ENCODE results near the gene CASZ1.

The CASZ1 gene

GRCh38 chr1:10723317-10723716 is 73.1 kb downstream of the CASZ1 start:
- no peak for DNase-seq

DNA sequence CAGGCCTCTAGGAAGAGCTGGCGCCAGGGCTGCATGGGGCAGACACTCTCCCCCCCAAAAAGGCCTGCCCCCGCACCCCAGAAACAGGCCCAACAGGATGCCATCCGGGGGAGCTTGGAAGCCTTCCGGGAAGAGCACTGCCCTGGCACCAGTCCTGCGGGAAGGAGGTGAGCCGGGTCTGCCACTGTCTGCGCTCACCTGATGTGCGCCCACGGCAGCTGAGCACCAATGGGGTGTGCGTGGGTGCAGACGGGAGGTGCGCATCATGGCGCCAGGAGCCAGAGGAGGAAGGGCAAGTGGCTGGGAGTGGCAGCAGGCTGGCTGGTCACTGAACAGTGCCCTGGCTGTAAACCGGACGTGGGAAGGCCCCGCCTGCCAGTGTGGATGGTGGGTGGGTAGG is 73.6 kb downstream of the CASZ1 start:
- DNase-seq: no peak

DNA sequence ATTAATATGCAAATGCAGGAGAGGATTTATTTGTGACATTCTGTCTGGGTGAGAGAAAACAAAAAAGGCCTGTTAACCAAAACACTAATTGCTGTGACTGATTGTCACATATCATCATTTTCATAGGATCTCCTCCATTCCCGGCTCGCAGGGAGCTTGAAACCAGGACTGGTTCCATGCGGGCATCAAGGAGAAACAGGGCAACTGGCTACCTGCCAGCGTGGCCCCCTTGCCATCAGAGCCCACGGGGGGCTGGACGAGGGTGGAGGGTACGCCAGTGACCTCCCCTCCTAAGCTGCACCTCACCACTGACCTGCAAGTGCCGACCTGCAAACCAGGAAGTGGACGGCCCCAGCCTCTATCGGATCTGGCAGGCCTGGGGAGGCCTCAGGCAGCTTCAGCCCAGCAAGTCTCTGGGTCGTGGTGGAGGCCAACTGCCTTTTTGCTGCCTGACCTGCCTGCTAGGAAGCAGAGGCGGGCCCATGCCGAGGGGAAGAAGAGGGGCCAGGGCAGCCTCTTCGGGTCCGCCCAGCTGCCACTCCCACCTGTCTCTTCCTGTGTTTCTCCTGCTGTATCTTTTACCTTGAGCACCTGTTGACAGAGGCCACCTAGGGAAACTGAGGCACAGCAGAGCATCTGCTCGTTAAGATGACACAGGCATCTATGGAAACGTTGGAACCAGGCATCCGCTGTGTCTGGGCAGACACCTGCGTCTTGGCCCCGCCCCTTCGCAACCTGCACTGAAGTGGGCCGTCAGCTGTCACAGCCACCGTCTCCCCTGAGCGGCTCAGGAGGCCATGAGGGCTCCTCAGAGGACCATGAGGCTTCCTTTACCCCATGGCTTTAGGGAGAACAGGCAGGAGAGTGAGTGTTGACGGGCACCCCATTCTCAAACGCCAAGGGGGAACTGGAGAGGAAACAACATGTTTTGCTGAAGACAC is 74.8 kb downstream of the CASZ1 start:
- DNase-seq: no peak

- no peak for DNase-seq
Observed at GRCh38 chr1:10720635-10721034, 75.8 kb downstream of the CASZ1 start.

DNA sequence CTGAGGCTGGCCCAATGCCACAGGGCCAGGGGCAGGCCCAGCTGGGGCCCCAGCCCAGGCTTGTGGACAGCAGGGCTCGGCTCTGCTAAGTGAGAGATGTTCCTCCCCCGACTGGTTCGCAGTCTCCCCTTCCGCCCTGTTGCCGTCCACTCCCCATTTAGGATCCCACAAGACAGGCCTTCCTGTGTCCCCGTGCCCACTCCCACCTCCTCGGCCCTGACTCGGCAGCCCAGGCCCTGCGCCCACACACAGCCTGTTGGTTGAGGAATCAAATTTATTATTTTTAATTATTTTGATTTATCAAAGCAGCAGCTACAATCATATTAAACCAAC is 78.4 kb downstream of the CASZ1 start:
- DNase-seq: no peak

DNA sequence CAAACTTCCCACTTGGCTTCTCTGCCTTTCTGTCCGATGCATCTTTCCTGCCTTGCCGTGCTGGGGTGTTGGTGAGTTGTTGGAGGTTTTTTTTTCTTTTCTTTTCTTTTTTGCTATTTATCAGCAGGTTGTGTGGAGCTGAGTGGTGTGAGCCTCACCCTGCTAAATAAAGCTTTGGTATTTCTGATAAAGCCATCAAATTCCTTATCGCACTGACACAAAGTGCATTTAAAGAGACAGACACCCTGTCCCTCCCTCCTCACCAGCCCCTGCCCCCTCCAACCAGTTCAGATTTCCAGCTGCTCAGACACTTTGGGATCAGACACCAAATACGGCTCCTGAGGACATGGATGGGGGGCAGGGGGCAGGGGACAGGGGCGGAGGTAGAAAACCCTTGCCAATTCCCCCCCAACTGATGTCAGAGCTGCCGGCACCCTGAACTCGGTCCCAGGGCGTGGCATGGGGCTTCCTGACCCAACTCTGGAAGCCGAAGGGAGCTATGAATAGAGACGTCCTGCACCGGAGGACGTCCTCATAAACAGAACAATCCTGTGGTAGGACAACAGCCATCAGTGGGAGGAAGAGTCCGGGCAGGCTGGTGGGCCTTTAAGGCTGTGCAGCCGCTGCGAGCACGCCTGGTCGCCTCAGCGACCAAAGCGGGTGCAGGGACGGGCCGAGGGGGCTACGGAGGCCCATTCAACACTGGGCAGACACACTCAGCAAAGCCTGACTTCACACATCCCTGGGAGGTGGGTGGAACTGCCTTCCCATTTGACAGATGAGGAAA is 79.0 kb downstream of the CASZ1 start:
- DNase-seq: no peak

DNA sequence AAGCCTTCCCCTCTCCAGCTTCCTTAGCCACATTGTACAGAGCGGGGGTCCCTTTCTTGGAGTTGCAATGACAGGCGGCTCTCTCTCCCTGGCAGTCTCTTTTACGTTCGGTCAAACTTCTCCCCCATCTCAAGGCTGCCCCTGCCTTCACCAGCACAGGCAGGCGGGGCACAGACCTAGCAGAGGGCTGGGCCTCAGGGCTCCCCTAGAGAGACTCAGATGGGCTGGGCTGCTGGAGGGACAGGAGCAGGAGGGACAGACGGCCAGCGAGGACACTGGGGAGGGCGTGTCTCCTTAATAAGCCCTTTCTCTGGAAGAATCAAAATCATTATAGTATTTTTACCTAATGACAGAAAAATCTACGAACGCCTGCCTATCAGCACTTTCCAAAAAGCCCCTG is 79.6 kb downstream of the CASZ1 start:
- no peak for DNase-seq

DNA sequence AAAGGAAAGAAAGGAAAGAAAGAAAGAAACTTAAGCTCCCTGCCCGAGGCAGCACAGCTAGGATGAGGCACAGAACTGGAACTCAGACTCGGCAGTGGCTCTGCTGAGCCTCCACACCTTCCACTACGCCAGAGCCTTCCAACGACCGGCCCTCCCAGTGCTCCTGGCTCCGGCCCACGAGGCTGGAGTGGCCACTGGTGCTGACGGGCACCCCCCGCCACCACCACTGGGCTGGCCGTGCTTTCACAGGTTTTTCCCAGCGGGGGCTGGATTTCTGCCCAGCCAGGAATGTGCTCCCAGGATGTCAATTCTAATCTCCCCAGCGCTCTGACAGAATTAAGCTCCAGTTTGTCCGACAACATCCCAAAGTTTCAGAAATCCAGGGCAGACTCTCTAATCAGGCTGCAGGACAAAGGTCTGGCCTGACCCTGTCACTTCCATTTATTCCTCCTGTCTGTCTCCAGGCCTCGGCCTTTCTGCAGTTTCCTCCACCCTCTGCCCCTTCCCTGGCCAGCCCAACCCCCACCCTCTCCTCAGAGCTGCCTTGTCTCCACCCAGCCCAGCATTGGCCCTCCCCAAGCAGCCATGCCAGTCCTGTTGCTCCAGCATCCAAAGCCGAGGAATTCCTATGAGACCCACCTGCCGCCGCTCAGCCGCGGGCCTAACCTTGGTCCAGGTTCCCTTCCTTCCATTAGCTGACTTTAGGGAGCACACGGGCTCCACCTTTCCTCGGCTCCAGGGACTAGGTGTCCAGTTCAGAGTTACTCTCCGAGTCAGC is 81.9 kb downstream of the CASZ1 start:
- no peak for DNase-seq

- DNase-seq: no peak
Observed at GRCh38 chr1:10713614-10714013, 82.8 kb downstream of the CASZ1 start.

- no peak for DNase-seq
Observed at GRCh38 chr1:10712568-10713362, 83.7 kb downstream of the CASZ1 start.

GRCh38 chr1:10710489-10710888 is 86.0 kb downstream of the CASZ1 start:
- DNase-seq: no peak

- DNase-seq: no peak
Observed at GRCh38 chr1:10709646-10710045, 86.8 kb downstream of the CASZ1 start.

- no peak for DNase-seq
Observed at GRCh38 chr1:10709165-10709564, 87.3 kb downstream of the CASZ1 start.

- DNase-seq: no peak
Observed at GRCh38 chr1:10708757-10709156, 87.7 kb downstream of the CASZ1 start.

DNA sequence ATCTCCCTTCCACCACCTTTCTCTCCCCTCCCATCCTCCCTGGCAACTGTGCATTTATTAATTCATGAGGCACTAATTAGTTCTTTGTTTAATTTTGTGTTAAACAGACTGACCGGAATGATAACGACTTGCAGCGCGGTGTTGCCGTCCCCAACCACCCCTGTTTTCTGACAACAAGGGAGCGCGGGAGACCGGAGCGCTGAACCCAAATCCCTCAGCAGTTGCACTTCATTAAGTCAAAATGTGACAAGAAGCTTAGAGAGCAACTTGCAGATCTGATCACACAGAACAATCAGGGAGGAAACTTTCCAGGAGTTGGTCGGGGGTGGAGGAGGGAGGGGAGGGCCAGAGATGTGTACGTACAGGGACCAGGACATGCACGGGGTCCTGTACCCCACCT is 89.2 kb downstream of the CASZ1 start:
- no peak for DNase-seq

DNA sequence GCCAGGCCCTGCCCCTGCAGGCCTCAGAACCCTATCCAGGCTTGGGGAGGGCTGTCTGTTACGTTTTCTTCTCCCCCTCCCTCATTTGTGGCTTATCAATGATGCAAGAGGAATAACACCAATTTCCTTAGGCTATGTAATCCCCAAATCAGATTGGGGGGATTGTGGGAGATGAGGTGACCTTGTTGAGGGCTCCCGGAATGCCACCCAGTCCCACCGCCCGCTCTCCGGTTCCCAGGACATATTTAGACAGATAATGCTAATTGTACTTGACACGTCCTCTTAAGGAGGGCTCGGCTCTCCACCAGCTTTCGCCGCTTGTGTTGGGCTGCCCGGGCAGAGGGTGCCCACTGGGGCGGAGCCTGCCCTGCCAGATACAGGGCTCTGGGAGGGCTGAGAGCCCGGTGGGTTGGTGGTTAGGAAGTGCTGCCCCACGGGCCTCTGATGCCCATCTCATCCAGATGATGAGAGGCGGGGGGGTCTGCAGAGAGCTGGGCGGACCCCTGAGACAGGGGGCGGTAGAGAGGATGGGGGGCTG is 90.0 kb downstream of the CASZ1 start:
- DNase-seq: no peak

GRCh38 chr1:10705953-10706352 is 90.5 kb downstream of the CASZ1 start:
- DNase-seq: no peak

DNA sequence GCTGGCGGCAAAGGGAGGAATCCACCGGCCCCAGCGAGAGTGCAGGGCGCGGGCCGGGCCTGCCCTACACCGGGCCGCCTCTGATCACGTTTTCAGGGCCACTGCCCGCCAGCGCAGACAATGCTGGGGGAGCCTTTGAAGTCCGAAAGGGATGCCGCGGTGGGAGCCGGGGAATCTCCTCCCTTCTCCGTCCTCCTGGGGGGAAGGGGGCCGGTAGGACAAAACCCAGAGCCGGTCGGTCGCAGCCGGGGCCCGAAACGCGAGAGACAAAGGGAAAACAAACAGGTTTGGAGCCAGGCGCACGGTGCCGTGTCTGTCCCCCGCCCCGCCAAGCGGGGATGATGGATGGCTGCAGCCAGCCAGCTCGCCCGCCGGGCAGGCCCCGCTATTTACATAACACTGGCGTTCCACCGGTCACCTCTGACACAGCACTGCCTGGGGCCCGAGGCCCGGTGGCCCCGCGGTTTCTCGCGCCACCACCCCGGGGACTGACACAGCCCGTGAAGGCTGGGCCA is 92.0 kb downstream of the CASZ1 start:
- DNase-seq: no peak

- DNase-seq: no peak
Observed at GRCh38 chr1:10703702-10704101, 92.7 kb downstream of the CASZ1 start.

DNA sequence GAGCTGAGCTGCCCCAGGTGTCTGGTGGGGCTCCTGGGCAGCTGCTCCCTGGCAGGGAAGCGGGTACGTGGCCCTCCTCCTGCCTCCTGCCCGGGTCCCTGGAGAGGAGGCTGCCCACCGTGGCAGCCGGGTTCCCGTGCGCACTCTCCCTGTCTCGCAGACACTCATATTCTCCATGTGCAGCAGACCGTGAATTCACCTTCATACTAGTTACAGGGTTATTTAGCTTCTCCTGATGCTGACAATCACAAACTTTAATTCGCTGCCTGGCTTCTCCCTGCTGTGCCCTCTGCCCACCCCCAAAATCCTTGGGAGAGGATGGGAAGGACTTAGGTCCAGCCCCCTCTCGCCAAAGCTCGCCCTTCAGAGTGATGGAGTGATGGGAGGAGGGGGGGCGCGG is 95.3 kb downstream of the CASZ1 start:
- DNase-seq: no peak

GRCh38 chr1:10699470-10699835 is 97.0 kb downstream of the CASZ1 start:
- DNase-seq: no peak

Data from NCI-H1417 treated with DMSO at 0.1 percent for 48 hours (cell line).